Measurements from ENCODE around the gene POLD3.

POLD3 gene

GRCh38 chr11:74592441-74593362 lies at the start of gene POLD3:
POLD3 (plus strand) TSS chr11:74592582; CDS start chr11:74592659, 77 bp downstream.
- DNase-seq (ENCODE audit: low spot score), result peak; percentile 98

GRCh38 chr11:74543991-74544390 lies 48.4 kb upstream of the POLD3 start:
- DNase-seq (ENCODE audit: low spot score), result no peak

- no peak for DNase-seq (ENCODE audit: low spot score)
These were observed 45.6 kb upstream of the POLD3 start for GRCh38 chr11:74546752-74547151.

GRCh38 chr11:74550991-74551753 lies 41.2 kb upstream of the POLD3 start:
- DNase-seq (ENCODE audit: low spot score), result no peak

GRCh38 chr11:74551754-74552145 lies 40.6 kb upstream of the POLD3 start:
- no peak for DNase-seq (ENCODE audit: low spot score)

- no peak for DNase-seq (ENCODE audit: low spot score)
These were observed 34.9 kb upstream of the POLD3 start for GRCh38 chr11:74557526-74557925.

- no peak for DNase-seq (ENCODE audit: low spot score)
These were observed 33.1 kb upstream of the POLD3 start for GRCh38 chr11:74559110-74559933.

- DNase-seq (ENCODE audit: low spot score), result no peak
These were observed 32.5 kb upstream of the POLD3 start for GRCh38 chr11:74559934-74560309.

- no peak for DNase-seq (ENCODE audit: low spot score)
These were observed 26.0 kb upstream of the POLD3 start for GRCh38 chr11:74566146-74566960.

GRCh38 chr11:74568028-74568427 lies 24.4 kb upstream of the POLD3 start:
- DNase-seq (ENCODE audit: low spot score), result no peak

GRCh38 chr11:74570266-74571061 lies 21.9 kb upstream of the POLD3 start:
- DNase-seq (ENCODE audit: low spot score), result no peak

GRCh38 chr11:74571062-74571399 lies 21.4 kb upstream of the POLD3 start:
- DNase-seq (ENCODE audit: low spot score), result no peak

GRCh38 chr11:74572349-74572748 lies 20.0 kb upstream of the POLD3 start:
- DNase-seq (ENCODE audit: low spot score), result no peak

- no peak for DNase-seq (ENCODE audit: low spot score)
These were observed 17.8 kb upstream of the POLD3 start for GRCh38 chr11:74574563-74574962.

GRCh38 chr11:74575999-74576398 lies 16.4 kb upstream of the POLD3 start:
- DNase-seq (ENCODE audit: low spot score), result no peak

GRCh38 chr11:74577181-74577580 lies 15.2 kb upstream of the POLD3 start:
- DNase-seq (ENCODE audit: low spot score), result no peak

GRCh38 chr11:74577624-74578396 lies 14.6 kb upstream of the POLD3 start:
- no peak for DNase-seq (ENCODE audit: low spot score)

GRCh38 chr11:74579577-74580270 lies 12.7 kb upstream of the POLD3 start:
- no peak for DNase-seq (ENCODE audit: low spot score)

GRCh38 chr11:74581954-74582547 lies 10.3 kb upstream of the POLD3 start:
- DNase-seq (ENCODE audit: low spot score), result no peak

Data from ecto neural progenitor cell (in vitro differentiated cells).